Lower lobe of right lung (tissue), 2 donors: Measurements from ENCODE around the gene TMX1. TPM values are rescaled to one million over a fixed set of nuclear protein-coding genes. Genes with fewer than 3 reads are reported as not detected.

ENCODE experiments used
- ATAC-seq, 2 donors: fragments of 200-7000 bp; cut with Tn5 transposase; one replicate each; pipeline ENCODE4 v1.9.1; 2020 to 2022; ENCODE audit warnings: mild to moderate bottlenecking in 2 of 2, moderate library complexity in 2 of 2
- DNase-seq: peaks from one replicate; pipeline ENCODE4 v3.0.0-alpha.2; 2020
- H3K27ac ChIP-seq: fragments of 200-600 bp; one replicate; pipeline ENCODE4 v1.8.0; 2022
- H3K27me3 ChIP-seq: fragments of 200-600 bp; one replicate; pipeline ENCODE4 v1.8.0; 2022; ENCODE audit warnings: low read depth
- H3K36me3 ChIP-seq: fragments of 200-600 bp; one replicate; pipeline ENCODE4 v1.8.0; 2022; ENCODE audit warnings: mild to moderate bottlenecking
- H3K4me1 ChIP-seq: fragments of 200-600 bp; one replicate; pipeline ENCODE4 v1.8.0; 2022
- H3K4me3 ChIP-seq: fragments of 200-600 bp; one replicate; pipeline ENCODE4 v1.8.0; 2022; ENCODE audit warnings: mild to moderate bottlenecking
- H3K9me3 ChIP-seq: fragments of 200-600 bp; one replicate; pipeline ENCODE4 v1.8.0; 2022
- CTCF ChIP-seq: fragments of 200-600 bp; IDR thresholded peaks from one replicate; pipeline ENCODE4 v1.8.0; 2022; ENCODE audit warnings: antibody characterized with exemption, mild to moderate bottlenecking
- intact Hi-C: fragments of 100-400 bp; cut with DNase I; formaldehyde crosslinking; loops from one replicate; pipeline ENCODE4 v1.11.0; 2022
- total RNA-seq: library from RNA; stranded (reverse); fragmentation: NEBNext Ultra II Directional; extraction: Animal tissue kit (Norgen Biotek cat#: 25700); gene quantifications from one replicate; pipeline ENCODE4 v1.2.1, GENCODE V29; 2021
- donor health status: DM: no; HTN: yes; CAD: no; lungs with severe emphysema.

Gene TMX1
- total RNA-seq, 1 donor from 2014 or later = 34.6 TPM

- no peak for ATAC-seq
- Histone ChIP-seq H3K9me3 (no peaks in the 10 kb centered on the region), H3K4me1 (peaks cover 5% of the 10 kb centered on the region), H3K27ac (no peak overlapping the region), H3K27me3 (no peaks in the 10 kb centered on the region), H3K4me3 (no peak overlapping the region), H3K36me3 (no peaks in the 10 kb centered on the region)
- no peak for TF ChIP-seq CTCF
- no peak for DNase-seq
- intact Hi-C loops = no loop called here
Observed at GRCh38 chr14:51304438-51304837, 64.4 kb downstream of the TMX1 start.

GRCh38 chr14:51304941-51305340 lies 64.9 kb downstream of the TMX1 start:
- intact Hi-C loops = no loop called here
- TF ChIP-seq CTCF = no peak
- H3K36me3 ChIP-seq = no peaks in the 10 kb centered on the region
- no peaks in the 10 kb centered on the region for H3K9me3 ChIP-seq
- DNase-seq = no peak
- ATAC-seq = no peak
- no peak overlapping the region for H3K27ac ChIP-seq
- peaks cover 5% of the 10 kb centered on the region for H3K4me1 ChIP-seq
- no peaks in the 10 kb centered on the region for H3K27me3 ChIP-seq
- no peak overlapping the region for H3K4me3 ChIP-seq

GRCh38 chr14:51305751-51306150 lies 65.7 kb downstream of the TMX1 start:
- DNase-seq (no peak), ATAC-seq (no peak)
- Histone ChIP-seq H3K27ac (no peak overlapping the region), H3K36me3 (no peaks in the 10 kb centered on the region), H3K9me3 (no peaks in the 10 kb centered on the region), H3K27me3 (no peaks in the 10 kb centered on the region), H3K4me3 (no peak overlapping the region), H3K4me1 (peaks cover 5% of the 10 kb centered on the region)
- intact Hi-C loops = no loop called here
- TF ChIP-seq CTCF = no peak

Other genes starting within 250 kb of the TMX1 start
- 0.92 TPM for gene TRIM9, start 145.1 kb upstream of the TMX1 start, total RNA-seq